ENCODE results near the gene GSTM5. TPM values are rescaled to one million over a fixed set of nuclear protein-coding genes. Genes with fewer than 3 reads are reported as not detected.
"Not testable (repeated sequence)": the region's sequence is repeated elsewhere in the genome, so short reads cannot be mapped to it uniquely, and the experiment has no call there.

The GSTM5 gene
- total RNA-seq, 1 donor from 2014 or later: 12.0 TPM

GRCh38 chr1:109761227-109762038 is 49.4 kb downstream of the GSTM5 start:
- DNase-seq (ENCODE audit: low spot score): no peak

DNA sequence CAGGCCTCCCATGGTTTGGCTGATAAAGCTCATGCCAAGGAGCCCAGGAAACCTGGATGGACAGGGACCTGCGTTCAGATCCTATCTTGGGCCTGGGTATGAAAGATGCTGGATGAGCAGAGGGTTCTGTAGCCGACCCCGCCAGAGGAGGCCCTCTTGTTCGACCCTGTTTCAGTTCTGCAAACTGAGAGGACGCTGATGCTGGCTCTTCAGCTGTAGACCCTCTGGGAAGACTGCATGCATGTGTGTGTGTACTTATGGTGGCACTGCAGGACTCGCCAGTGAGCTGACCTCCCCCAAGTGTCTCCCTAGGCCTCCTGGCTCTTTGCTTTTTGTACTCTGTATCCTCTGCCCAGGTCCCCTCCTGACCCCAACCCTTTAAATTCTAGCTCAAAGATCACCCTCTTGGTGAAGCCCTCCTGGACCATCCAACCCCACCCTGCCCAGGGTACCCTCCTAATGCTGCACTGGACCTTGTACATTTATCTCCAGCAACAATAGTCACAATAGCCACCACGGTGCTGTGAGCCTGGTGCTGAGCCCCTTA is 50.1 kb downstream of the GSTM5 start:
- no peak for DNase-seq (ENCODE audit: low spot score)

GRCh38 chr1:109762821-109763645 is 51.0 kb downstream of the GSTM5 start:
- DNase-seq (ENCODE audit: low spot score): peak; percentile 35

GRCh38 chr1:109763646-109764415 is 51.8 kb downstream of the GSTM5 start, which contains the start of gene EPS8L3:
Gene EPS8L3 (minus strand): TSS chr1:109763923. CDS start chr1:109761749, 2,174 bp downstream.
- no peak for DNase-seq (ENCODE audit: low spot score)

DNA sequence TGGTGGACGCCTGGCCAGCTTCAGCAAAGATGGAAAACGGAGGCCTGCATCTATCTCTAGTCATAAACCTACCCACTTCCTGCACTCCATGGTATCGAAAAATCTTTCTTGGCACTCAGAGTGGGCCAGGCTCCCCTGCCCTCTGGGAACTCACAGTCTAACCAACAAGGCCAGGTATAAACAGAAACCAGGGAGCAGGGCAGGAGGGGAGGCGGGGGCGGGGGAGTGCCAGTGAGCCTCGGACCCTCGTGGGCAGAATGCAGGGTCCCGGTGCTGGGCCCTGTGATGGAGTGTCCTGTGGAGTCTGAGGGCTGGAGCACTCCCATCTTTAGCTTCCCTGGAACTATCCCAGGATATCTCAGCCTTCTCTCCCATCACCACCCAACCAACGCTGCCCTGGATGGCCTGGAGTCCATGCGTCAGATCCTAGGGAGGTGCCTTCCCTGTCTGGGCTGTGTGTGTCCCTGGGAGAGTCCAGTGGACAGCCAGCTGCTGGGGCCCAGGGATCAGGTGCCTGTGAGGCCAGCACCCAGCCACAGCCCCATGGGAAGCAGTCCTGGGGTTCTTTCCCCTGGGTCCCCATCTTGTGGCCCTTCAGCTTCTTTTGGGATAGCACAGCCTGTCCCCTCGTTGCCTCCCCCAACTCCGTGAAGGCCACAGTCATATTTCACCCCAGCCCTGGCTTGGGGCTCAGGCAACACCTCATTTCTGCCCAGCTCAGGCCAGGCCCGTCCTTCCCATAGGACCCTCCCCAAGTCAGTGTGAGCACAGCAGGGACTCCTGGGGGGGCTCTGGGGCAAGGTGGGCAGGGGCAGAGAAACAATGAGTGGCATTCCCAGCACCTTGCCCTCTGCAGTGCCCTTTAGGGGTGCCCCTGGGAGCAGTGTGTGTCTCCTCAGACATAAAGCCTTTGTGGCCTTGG is 52.8 kb downstream of the GSTM5 start:
- DNase-seq (ENCODE audit: low spot score): no peak

DNA sequence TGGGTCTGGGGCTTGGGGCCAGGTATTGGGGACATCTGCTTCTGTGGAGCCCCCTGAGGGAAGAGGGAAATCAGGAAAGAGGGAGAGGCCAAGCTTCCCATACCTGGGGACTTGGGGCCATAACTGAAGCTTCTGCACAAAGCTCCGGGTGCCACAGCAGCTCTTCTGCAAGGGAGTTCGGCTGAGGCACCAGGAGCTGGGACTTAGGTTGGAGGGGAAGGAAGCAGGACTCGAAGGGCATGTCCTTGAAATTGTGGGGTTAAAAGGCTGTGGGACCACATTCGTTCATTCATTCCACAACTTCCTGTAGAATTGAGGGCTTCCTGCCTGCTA is 53.4 kb downstream of the GSTM5 start:
- no peak for DNase-seq (ENCODE audit: low spot score)

GRCh38 chr1:109765896-109766615 is 54.0 kb downstream of the GSTM5 start:
- DNase-seq (ENCODE audit: low spot score): no peak

GRCh38 chr1:109766991-109767636 is 55.1 kb downstream of the GSTM5 start:
- not testable (repeated sequence) for DNase-seq (ENCODE audit: low spot score)

Other genes starting within 250 kb of the GSTM5 start
- not detected for gene SYPL2, start 245.7 kb upstream of the GSTM5 start, total RNA-seq (ENCODE audit: insufficient read depth, low replicate concordance)
- gene ATXN7L2, start 228.3 kb upstream of the GSTM5 start, total RNA-seq (ENCODE audit: insufficient read depth, low replicate concordance): 0.24 TPM
- gene CYB561D1, start 218.2 kb upstream of the GSTM5 start, total RNA-seq (ENCODE audit: insufficient read depth, low replicate concordance): 6.7 TPM
- gene AMIGO1, start 202.5 kb upstream of the GSTM5 start, total RNA-seq (ENCODE audit: insufficient read depth, low replicate concordance): 7.9 TPM
- 3.1 TPM for gene GPR61, start 172.4 kb upstream of the GSTM5 start, total RNA-seq (ENCODE audit: insufficient read depth, low replicate concordance)
- gene GNAI3, start 163.6 kb upstream of the GSTM5 start, total RNA-seq (ENCODE audit: insufficient read depth, low replicate concordance): 16.9 TPM
- gene GNAT2, start 92.6 kb upstream of the GSTM5 start, total RNA-seq (ENCODE audit: insufficient read depth, low replicate concordance): not detected
- gene AMPD2, start 92.4 kb upstream of the GSTM5 start, total RNA-seq (ENCODE audit: insufficient read depth, low replicate concordance): 76.8 TPM
- 6.5 TPM for gene GSTM4, start 56.2 kb upstream of the GSTM5 start, total RNA-seq (ENCODE audit: insufficient read depth, low replicate concordance)
- gene GSTM2, start 44.2 kb upstream of the GSTM5 start, total RNA-seq (ENCODE audit: insufficient read depth, low replicate concordance): 46.7 TPM
- 23.8 TPM for gene GSTM1, start 24.4 kb upstream of the GSTM5 start, total RNA-seq (ENCODE audit: insufficient read depth, low replicate concordance)
- gene GSTM3, start 28.8 kb downstream of the GSTM5 start, total RNA-seq (ENCODE audit: insufficient read depth, low replicate concordance): 82.6 TPM
- gene EPS8L3, start 51.7 kb downstream of the GSTM5 start, total RNA-seq (ENCODE audit: insufficient read depth, low replicate concordance): not detected
- gene CSF1, start 198.6 kb downstream of the GSTM5 start, total RNA-seq (ENCODE audit: insufficient read depth, low replicate concordance): 5.8 TPM

Data from umbilical cord (tissue), 2 donors.